ENCODE results near the gene GDF10. TPM values are rescaled to one million over a fixed set of nuclear protein-coding genes. Genes with fewer than 3 reads are reported as not detected.

The GDF10 gene
- total and polyA plus RNA-seq, 7 donors, result 0.03 to 0.58 (median 0.14) TPM; not detected in 2

DNA sequence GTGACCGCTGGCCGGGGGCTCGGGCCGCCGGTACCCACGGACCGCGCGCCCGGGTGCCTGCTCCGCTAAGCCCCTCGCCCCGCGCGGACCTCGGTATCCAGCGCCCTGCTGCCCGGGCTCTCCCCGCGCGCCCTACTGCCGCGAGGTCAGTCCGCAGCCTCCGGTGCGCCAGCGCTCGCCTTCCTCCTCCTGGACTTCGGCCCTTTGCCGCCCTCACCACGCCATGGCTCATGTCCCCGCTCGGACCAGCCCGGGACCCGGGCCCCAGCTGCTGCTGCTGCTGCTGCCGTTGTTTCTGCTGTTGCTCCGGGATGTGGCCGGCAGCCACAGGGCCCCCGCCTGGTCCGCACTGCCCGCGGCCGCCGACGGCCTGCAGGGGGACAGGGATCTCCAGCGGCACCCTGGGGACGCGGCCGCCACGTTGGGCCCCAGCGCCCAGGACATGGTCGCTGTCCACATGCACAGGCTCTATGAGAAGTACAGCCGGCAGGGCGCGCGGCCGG is 483 bp downstream of the GDF10 start:
- H3K27me3 ChIP-seq (ENCODE audit: insufficient read depth in 3 of 3, low read length in 2 of 3), result peaks cover 0 to 29% (median 0%) of the 10 kb centered on the region in 3 donors
- no peaks in the 10 kb centered on the region for H3K9me3 ChIP-seq
- H3K27ac ChIP-seq, result no peak overlapping the region
- TF ChIP-seq CTCF (IDR thresholded peaks at IDR 0.05), result no peak
- no peaks in the 10 kb centered on the region for H3K4me1 ChIP-seq
- WGBS, 3 donors, result 2 to 5% (median 3%) methylated on average over 40 to 57 of the region's 57 CpGs
- ATAC-seq (peak in 3 of 4 donors; percentile 18 to 42 (median 38)), DNase-seq (no peak)
- intact Hi-C loops (cut with DNase I), result no loop called here
- H3K4me3 ChIP-seq, result peak overlapping the region; percentile 60
- H3K36me3 ChIP-seq (ENCODE audit: insufficient read depth in 1 of 2, low read depth in 1 of 2), result no peaks in the 10 kb centered on the region

DNA sequence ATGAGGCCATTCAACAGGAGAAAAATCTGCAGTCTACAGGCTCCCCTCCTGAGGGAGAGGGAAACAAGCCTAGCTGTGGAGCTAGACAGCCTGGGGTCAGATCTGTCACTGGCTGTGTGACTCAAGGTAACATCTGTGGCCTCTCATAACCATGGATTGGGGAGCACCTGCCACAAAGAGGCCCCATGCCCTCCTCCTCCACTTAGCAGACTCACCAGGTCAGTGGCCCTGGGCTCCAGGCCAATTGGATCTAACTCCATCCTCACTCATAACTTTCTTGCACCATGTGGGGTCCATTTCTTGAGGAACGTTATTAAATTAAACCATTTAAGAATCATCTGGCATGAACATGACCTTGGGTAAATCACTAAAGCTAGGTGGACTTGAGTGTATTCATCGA is 1.8 kb downstream of the GDF10 start:
- DNase-seq, result no peak
- 70 to 78% (median 73%) methylated on average over 2 of the region's 2 CpGs for WGBS, 3 donors

DNA sequence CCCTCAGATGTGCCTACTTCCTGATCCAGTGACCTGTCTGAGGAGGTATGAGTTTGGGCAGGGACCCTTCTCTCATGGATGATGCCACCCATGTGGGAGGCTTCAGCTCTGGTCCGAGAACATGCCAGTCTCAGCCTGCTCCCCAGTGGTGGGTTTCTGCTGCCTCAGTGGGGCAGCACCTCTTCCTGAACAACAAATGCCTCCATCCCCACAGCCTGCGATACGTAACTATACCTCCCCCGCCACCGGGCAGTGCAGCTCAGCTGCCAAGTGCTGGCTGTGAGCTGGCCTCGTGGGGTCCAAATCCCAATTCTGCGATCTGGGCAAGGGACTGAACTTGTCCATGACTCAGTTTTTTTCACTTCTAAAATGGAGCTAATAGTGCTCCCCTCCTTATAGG is 3.1 kb downstream of the GDF10 start:
- TF ChIP-seq CTCF (IDR thresholded peaks at IDR 0.05), result no peak
- WGBS, 3 donors, result 69 to 86% (median 78%) methylated on average over 7 of the region's 7 CpGs
- DNase-seq, result no peak
- Histone ChIP-seq H3K9me3 (no peaks in the 10 kb centered on the region), H3K27ac (no peak overlapping the region), H3K4me1 (no peaks in the 10 kb centered on the region), H3K27me3 (ENCODE audit: insufficient read depth in 3 of 3, low read length in 2 of 3) (peaks cover 0 to 29% (median 0%) of the 10 kb centered on the region in 3 donors), H3K36me3 (ENCODE audit: insufficient read depth in 1 of 2, low read depth in 1 of 2) (no peaks in the 10 kb centered on the region), H3K4me3 (no peak overlapping the region)
- ATAC-seq, result no peak
- intact Hi-C loops (cut with DNase I), result no loop called here

More for the DNA sequence above, 1.8 kb downstream of the GDF10 start:
- Histone ChIP-seq H3K36me3 (ENCODE audit: insufficient read depth in 1 of 2, low read depth in 1 of 2) (no peaks in the 10 kb centered on the region), H3K27me3 (ENCODE audit: insufficient read depth in 3 of 3, low read length in 2 of 3) (peaks cover 0 to 29% (median 0%) of the 10 kb centered on the region in 3 donors), H3K4me1 (no peaks in the 10 kb centered on the region), H3K4me3 (no peak overlapping the region), H3K27ac (no peak overlapping the region), H3K9me3 (no peaks in the 10 kb centered on the region)
- ATAC-seq, result no peak
- intact Hi-C loops (cut with DNase I), result no loop called here
- TF ChIP-seq CTCF (IDR thresholded peaks at IDR 0.05), result no peak

DNA sequence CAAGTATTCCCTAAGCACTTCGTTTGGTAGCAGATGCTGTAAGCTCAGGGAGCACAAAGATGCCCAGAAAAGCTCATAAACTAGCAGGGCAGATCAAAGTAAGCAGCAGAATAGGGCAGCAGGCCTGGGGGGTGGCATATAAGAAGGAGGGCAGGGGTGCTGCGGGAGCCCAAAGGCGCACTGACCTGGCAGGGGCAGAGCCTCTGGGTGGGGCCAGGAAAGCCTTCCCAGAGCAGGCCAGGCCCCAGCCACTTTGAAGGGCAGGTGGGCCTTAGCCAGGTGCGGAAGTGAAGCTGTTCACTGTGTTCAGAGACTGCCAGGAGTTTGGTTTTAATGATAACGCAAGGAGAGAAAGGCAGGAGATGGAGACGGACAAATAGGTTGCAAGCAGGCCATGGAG is 3.9 kb downstream of the GDF10 start:
- 90 to 93% (median 92%) methylated on average over 6 of the region's 6 CpGs for WGBS, 3 donors
- no peaks in the 10 kb centered on the region for H3K9me3 ChIP-seq
- intact Hi-C loops (cut with DNase I), result no loop called here

More for the DNA sequence above, 3.9 kb downstream of the GDF10 start:
- Histone ChIP-seq H3K36me3 (ENCODE audit: insufficient read depth in 1 of 2, low read depth in 1 of 2) (no peaks in the 10 kb centered on the region), H3K27me3 (ENCODE audit: insufficient read depth in 3 of 3, low read length in 2 of 3) (peaks cover 0 to 31% (median 0%) of the 10 kb centered on the region in 3 donors), H3K27ac (no peak overlapping the region), H3K4me3 (no peak overlapping the region), H3K4me1 (no peaks in the 10 kb centered on the region)
- TF ChIP-seq CTCF (IDR thresholded peaks at IDR 0.05), result no peak
- ATAC-seq (no peak), DNase-seq (no peak)
